GM21515 (cell line): ENCODE data around the gene ABAT.
A peak's percentile ranks its signal among the peaks of the same experiment; 100 is the strongest.
"Not testable (repeated sequence)": the region's sequence is repeated elsewhere in the genome, so short reads cannot be mapped to it uniquely, and the experiment has no call there.

Experiments
- ATAC-seq: cut with Tn5 transposase; IDR thresholded peaks from one replicate; pipeline ENCODE4 v1.9.1; 2021; ENCODE audit not compliant: unreplicated experiment

The ABAT gene

DNA sequence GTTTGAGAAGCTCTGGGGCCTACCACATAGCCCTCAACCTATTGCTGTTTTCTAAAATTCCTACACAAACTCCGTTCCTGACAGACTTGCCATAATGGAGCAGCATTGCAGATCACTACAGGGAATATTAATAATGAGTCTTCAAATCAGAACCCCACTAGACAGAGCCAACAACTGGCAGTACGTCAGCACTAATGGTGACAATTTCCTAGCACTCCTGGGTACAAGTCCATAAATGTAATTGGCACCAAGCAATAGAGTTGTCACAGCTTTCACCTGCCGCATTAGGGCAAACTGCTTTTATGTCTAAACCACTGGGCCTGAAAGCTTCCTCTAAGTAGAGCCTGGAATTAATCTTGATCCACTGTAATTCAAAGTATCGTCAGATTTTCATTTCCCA is 25.5 kb upstream of the ABAT start:
- ATAC-seq: no peak

DNA sequence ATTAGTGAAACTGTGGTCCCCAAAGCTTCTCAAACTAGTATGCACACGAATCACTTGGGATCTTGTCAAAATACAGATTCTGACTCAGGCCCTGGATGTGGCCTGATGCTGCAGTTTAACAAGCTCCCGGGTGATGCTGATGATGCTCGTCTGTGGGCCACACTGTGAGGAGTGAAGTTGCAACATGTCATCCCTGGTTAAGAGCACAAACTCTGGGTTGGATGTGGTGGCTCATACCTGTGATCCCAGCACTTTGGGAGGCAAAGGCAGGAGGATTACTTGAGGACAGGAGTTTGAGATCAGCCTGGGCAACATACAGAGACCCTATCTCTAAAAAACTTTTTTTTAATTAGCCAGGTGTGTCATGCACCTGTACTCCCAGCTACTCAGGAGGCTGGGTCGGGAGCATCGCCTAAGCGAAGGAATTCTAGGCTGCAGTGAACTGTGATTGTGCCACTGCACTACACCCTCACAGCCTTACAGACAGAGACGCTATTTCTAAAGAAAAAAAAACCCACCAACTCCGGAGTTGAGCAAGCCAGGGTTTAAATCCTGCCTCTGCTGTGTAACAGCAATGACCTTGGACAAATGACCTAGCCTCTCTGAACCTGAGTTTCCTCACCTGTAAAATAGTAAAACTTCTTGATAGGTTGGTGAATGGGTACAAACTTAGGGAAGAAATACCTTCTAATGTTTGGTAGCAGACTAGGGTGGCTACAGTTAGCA is 24.4 kb upstream of the ABAT start:
- no peak for ATAC-seq

DNA sequence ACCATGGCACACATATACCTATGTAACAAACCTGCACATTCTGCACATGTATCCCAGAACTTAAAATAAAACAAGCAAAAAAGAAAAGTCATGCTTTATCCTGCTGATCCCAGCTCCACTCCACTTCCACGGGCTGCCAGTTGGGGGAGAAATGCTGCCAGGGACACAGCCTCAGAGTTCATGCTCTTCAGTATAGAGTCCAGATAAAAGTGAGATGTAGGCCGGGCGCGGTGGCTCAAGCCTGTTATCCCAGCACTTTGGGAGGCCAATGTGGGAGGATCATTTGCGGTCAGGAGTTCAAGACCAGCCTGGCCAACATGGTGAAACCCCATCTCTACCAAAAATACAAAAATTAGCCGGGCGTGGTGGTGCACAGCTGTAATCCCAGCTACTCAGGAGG is 22.5 kb upstream of the ABAT start:
- ATAC-seq: not testable (repeated sequence)

DNA sequence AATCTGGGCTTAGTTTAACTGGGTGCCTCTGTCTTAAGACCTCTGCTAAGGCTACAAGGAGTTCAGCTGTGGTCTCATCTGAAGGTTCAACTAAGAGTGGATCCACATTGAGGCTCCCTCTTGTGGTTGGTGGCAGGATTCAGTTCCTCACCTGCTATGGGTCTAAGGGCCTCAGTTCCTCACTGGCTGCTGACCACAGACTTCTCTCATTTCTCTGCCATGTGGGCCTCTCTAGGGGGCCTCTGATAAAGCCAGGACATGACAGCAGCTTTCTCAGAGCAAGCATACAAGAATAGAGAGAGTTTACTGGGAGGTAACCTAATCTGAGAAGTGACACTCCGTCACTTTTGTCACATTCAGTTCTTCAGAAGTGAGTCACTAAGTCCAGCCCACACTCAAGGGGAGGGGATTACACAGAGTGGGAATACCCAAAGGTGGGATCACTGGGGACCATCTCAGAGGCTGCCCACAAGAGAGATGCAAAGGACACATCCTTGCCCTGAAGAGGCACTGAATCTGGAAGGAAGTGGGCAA is 19.2 kb upstream of the ABAT start:
- no peak for ATAC-seq

DNA sequence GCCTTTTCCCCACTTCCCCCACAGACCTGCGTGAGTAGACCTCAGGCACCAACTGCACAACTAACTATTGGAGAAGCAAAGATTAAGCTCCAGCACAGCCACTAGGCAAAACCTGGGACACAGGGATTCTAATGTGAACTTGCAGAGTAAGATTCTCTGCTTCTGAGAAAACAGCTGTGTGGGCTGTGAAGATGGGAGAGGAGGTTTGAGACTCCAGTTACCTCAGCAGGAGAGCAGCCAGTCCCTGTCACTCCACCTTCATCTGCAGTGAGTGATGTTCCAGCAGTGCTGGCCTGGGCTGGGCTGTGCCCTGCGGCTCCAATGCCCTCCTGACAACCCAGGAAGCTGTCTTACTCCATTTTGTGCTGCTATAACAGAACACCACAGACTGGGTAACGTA is 18.0 kb upstream of the ABAT start:
- no peak for ATAC-seq

DNA sequence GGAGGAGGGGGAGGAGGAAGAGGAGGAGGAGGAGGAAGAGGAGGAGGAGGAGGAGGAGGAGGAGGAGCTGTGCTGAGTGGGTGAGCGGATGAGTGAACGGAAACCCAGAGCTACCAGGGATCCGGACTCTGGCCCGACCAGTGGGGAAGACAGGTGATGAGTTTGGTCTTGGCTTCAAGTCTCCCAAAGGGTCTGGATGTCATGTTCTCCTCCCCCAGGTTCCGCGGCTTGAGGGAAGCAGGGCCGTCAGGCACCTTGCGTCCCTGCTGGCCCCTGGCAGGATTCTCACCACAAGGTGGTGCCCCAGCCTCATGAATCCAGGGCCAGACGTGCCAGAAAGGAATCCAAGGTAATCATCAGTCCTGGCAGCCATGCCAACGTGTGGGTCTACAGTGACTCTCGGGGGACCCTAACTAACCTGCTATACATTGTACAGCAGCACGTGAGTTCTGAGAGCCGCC is 13.5 kb upstream of the ABAT start:
- ATAC-seq: no peak

DNA sequence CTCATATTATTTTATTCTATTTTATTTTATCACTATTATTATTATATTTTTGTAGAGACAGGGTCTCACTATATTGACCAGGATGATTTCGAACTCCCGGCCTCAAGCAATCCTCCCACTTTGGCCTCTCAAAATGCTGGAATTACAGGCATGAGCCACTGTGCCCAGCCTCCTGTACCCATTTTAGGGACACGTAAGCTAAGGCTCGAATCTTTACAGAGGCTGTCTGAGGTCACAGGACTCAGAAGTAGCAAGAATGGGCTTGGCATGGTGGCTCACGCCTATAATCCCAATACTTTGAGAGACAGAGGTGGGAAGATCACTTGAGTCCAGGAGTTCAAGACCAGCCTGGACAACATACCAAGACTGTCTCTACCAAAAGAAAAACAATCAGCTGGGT is 12.7 kb upstream of the ABAT start:
- ATAC-seq: no peak

DNA sequence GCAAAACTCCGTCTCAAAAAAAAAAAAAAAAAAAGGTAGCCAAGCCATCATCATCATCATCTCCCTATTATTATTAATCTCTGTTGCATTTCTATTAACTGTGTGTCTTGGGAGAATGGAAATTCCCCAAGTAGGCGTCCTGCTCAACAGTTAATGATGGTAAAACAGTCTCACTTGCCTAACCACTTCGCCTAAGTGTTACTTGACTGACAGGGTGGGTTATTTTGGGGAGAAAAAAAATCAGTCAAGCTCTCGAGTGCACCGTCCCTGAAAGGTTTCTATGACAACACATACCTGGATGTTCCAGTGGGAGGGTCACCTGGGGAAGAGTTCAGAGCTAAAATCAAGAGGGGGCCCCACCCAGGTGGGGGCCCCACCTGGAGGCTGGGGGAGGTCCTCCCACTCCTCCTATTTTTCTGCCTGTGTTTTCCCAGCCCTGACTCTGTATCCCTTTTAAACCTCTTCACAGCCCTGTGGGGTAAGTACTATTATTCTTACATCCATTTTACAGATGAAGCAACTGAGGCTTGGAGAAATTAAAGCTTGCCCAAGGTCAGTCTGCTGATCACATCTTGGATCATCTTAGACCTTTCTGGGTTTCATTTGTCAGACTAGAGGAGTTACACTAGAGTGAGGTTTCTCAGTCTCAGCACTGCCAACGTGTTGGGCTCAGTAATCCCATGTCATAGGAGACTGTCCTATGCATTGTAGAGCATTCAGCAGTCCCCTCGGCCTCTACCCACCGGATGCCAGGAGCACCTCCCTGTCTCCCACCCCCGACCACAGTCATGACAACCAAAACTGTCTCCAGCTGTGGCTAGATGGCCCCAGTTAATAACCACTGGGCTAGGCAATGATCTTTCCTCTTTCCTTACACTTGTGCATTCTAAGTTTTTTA is 11.0 kb upstream of the ABAT start:
- no peak for ATAC-seq

DNA sequence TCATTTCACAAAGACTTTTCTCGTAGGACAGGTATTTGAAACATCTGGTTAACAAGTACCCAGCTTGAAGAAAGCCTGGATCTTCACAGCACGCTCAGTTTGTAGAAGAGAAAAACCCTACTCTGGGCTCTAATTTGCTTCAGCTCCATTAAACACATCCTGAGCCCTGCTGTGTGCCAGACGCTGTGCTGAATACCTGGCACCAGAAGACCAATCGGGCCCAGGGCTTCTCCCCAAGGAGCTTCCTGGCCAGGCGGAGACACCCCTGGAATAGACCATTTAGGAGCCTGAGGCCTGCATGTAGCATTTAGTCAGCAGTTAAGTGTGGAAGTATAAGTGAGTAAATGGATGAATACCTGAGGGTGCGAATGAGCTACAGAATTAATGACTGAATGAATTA is 8.9 kb upstream of the ABAT start:
- no peak for ATAC-seq

DNA sequence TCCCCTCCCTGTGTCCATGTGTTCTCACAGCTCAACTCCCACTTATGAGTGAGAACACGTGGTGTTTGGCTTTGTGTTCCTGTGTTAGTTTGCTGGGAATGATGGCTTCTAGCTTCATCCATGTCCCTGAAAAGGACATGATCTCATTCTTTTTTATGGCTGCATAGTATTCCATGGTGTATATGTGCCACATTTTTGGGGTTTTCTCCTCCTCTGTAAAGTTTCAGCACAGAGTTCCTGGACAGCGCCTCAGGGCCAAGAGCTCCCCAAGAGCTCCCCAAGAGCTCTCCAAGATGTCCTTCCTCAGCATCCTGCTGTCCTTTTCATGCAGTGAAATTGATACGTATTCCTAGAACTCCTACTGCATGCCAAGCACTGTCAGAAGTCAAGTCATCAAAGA is 6.9 kb upstream of the ABAT start:
- no peak for ATAC-seq

DNA sequence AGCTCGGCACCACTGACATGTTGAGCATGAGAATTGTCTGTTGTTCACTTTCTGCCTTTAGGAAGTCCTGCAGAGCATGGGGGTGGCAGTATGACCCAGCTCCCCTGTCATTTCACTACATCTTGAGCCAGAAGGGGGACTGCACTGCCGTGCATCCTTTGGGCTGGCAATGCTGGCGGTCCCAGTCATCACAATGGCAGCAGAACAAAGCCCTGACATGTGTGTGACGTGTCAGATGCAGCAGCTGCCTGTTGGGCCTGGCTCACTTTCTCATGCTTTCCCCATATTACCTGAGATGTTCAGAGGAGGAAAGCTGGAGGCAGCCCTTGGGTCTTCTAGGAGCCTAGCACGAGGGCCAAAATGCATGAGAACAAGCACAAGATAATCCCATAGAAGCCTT is 6.3 kb upstream of the ABAT start:
- ATAC-seq: no peak

DNA sequence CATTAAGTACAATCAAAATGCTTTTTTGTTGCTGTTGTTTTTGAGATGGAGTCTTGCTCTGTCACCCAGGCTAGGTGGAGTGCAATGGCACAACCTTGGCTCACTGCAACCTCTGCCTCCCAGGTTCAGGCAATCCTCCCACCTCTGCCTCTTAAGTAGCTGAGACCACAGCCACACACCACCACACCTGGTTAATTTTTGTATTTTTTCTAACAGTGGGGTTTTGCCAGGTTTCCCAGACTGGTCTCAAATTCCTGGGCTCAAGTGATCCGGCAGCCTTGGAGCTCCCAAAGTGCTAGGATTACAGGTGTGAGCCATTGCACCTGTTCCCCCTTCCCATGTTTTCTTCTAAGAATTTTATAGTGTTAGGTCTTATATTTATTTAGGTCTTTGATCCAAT is 4.9 kb upstream of the ABAT start:
- ATAC-seq: no peak

DNA sequence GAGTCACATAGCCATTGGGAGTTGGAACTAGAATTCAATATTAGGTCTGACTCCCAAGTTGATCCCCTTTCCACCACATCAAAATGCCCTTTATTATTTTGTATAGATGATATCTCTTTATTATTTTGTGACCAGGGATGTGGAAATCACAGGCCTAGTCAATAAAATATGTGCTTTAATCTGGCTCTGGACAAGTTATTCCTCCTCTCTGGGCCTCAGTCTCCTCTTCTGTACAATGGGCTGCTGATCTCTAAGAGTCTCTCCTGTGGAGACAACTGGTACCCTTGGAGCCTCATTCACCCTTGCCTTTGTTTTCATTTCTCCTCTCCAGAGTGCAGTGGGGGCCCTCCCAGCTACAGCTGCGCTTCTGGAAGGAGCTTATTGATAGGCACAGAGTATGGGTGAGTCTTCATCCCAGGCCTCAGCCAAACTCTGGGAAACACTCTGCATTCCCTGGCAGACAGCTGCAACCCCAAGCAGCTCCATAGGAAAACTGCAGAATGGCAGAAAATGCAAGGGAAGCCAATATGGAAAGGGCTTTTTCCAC is 4.3 kb upstream of the ABAT start:
- no peak for ATAC-seq

DNA sequence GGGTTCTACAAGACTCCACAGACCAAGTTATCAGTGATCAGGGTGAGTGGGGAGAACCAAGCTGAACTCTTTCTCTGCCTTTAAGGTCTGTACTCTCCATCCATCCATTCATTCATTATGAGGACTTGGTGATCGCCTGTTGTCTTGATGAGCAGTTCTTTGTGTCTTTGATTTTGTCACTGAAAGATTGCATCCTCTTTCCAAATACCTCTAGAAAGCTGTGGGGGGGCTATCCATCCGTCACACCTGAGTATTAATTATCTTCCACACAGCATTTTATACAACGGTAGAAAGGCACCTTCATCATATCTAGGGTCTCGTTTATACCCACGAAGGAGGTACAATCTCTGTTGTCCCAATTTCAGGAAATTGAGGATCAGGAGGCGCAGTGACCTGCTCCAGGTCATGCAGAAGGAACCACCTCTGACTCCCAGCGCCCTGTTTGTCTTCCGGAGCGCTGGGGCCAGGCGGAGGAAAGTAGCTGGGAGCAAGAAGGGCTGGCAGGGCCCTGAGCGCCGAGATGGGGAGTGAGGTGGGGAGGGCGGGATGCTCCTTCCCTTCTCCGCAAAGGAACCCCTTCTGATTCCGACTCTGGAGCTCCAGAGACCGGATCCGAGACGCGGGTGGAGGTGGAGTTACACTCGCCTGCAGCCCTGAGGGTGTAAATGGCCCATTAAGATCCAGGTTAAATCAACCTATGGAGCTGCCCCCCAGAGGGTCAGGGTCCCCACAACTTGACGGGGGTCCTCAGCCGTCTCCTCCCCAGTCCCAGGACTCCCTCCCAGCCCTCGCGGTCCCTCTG is 605 bp upstream of the ABAT start:
- peak; percentile 30 for ATAC-seq

DNA sequence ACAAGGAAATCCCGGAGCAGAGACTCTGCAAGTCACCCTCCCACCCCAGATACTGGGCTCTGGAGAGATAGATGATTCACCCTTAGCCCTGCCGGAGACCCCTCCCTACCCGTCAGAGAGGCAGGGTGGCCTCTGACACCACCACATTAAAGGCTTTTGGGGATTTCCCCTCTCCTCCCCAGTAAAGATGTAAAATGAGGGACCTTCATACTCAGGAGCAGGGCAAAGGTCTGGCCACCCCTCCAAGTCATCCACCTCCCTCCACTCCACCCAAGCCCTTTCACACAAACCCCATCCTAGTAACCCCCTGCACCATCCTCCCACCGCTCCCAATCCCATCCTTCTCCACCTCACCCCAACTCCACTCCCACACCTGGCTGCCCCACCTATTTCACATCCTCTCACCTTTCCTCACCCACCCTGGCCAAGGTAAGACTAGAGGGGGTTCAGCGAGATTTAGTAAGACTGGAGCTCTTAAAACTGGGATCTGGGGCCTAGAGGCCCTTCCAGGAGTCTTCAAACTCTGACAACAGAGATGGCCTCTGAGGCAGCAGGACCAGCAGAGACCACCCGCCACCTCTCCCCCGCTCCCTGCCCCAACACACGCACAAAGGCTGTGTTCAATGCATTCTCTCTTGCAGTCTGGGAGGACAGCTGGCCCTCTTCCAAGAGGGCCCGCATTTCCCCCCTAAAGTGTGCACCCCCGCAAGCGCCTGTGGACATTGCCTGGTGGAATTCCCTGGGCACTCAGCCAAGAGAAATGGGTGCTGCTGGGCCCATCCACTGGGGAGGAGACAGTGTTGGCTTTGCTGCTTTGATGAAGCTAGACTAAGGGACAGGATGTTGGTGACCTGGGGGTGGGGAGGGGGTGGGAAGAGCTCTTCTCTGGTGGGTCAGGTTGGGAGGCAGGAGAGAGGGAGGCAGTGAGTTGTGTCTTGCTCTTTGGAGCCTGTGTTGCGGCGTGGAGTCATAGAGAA is 1.1 kb downstream of the ABAT start:
- no peak for ATAC-seq

DNA sequence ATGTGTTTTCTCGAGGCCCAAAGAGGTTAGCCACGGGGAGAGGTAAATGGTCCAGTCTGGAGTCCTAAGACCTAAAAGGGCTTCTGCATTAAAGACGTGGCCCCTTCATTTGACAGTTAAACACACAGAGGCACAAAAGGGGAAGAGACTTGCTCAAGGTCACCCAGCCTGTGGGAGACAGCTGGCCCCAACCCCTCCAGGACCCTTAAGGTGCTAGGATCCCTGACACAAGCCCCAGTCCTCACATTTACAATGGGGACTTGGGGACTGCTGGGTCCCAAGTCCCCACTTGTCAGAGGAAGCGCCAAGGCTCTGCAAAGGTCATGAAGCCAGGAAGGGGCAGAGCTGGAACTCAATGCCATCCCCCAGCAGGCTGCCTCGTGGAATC is 1.7 kb downstream of the ABAT start:
- ATAC-seq: no peak

DNA sequence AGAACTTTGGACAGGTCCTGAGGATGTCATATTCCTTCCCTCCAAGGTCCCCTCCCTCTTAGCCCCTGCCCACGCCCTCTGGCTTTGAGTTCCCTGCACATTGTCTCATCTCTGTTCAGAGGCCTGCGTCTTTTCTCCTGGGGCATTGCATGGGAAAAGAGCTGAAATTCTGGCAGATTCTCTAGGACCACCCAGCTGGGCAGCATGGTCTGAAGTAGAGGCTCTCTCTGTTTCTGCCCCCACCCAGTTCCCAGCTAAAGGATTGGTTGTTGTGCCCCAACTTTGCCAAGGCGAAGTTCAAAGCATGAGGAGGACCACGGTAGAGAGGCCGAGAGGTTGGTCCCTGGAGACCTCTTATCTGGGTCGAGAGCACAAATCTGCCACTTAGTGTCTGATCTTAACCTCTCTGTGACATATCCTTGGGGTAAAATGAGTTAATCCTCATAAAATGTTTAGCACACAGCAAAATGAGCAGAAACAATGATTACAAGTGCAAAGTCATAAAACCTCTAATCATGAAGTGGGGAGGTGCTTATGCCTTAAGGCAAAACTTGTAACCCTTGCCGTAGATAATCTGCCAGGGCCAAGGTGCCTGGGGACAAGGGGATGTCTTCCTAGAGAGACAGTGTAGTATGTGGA is 2.4 kb downstream of the ABAT start:
- no peak for ATAC-seq

DNA sequence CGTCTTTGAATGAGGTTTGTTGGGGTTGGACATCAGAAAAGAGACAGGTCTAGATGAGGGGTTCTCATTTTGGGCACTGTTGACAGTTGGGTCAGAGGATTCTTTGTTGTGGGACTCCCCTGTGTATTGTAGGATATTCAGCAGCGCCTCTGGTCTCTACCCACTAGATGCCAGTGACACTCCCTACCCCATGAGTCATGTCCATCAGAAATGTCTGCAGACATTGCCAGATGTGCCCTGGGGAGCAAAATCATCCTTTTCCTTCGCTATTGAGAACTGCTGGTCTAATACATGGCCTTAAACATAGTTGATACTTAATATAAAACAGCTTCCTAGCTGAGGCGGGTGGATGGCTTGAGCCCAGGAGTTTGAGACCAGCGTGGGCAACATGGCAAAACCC is 3.1 kb downstream of the ABAT start:
- ATAC-seq: no peak
